ENCODE measurements around the gene FXYD5.
"Not testable (repeated sequence)": the region's sequence is repeated elsewhere in the genome, so short reads cannot be mapped to it uniquely, and the experiment has no call there.

FXYD5 gene

GRCh38 chr19:35125749-35126623, 28.5 kb upstream of the FXYD5 start:
- Histone ChIP-seq H3K27ac (peak overlapping the region; percentile 43 to 94), H3K4me3 (peak overlapping the region; percentile 27)
- no peak for TF ChIP-seq CTCF (IDR thresholded peaks at IDR 0.05)
- DNase-seq (ENCODE audit: low spot score), result no peak

- H3K4me3 ChIP-seq, result peak overlapping the region; percentile 27
- peak overlapping the region; percentile 43 to 94 for H3K27ac ChIP-seq
- DNase-seq (ENCODE audit: low spot score), result no peak
- no peak for TF ChIP-seq CTCF (IDR thresholded peaks at IDR 0.05)
These were observed 27.9 kb upstream of the FXYD5 start for GRCh38 chr19:35126624-35126959.

- H3K27ac ChIP-seq, result no peak overlapping the region
- no peak for TF ChIP-seq CTCF (IDR thresholded peaks at IDR 0.05)
- H3K4me3 ChIP-seq, result no peak overlapping the region
- DNase-seq (ENCODE audit: low spot score), result no peak
These were observed 26.7 kb upstream of the FXYD5 start for GRCh38 chr19:35127871-35128270.

GRCh38 chr19:35128398-35129057, 26.0 kb upstream of the FXYD5 start:
- H3K27ac ChIP-seq, result no peak overlapping the region
- no peak for TF ChIP-seq CTCF (IDR thresholded peaks at IDR 0.05)

GRCh38 chr19:35129724-35130274, 24.7 kb upstream of the FXYD5 start:
- DNase-seq (ENCODE audit: low spot score); H3K4me3 ChIP-seq; H3K27ac ChIP-seq: not testable (repeated sequence)

More at GRCh38 chr19:35128398-35129057, 26.0 kb upstream of the FXYD5 start:
- H3K4me3 ChIP-seq, result no peak overlapping the region
- DNase-seq (ENCODE audit: low spot score), result no peak

GRCh38 chr19:35130761-35131720, 23.5 kb upstream of the FXYD5 start:
- DNase-seq (ENCODE audit: low spot score), result no peak
- H3K27ac ChIP-seq, result peak overlapping the region in 1 of 2 donors; percentile 37

More at GRCh38 chr19:35130761-35131720, 23.5 kb upstream of the FXYD5 start:
- TF ChIP-seq CTCF (IDR thresholded peaks at IDR 0.05), result no peak
- no peak overlapping the region for H3K4me3 ChIP-seq

Measured in coronary artery (tissue), 2 donors.